ENCODE measurements around the gene DNAH14. TPM values are rescaled to one million over a fixed set of nuclear protein-coding genes. Genes with fewer than 3 reads are reported as not detected.
"Not testable (repeated sequence)": the region's sequence is repeated elsewhere in the genome, so short reads cannot be mapped to it uniquely, and the experiment has no call there.

DNAH14 gene
- polyA plus RNA-seq (2013, experiment 1 of 2; ENCODE audit: insufficient read length) = 5.8 TPM
- 7.9 TPM for polyA plus RNA-seq (2013, experiment 2 of 2; ENCODE audit: insufficient read length)

- DNase-seq = peak; percentile 54
Measured at GRCh38 chr1:224929335-224930237, at the start of gene DNAH14. Gene DNAH14, plus strand, starts transcription at chr1:224929675. Its CDS starts 23,028 bp downstream, at chr1:224952703.

GRCh38 chr1:224880593-224881307 is 48.7 kb upstream of the DNAH14 start:
- DNase-seq = peak; percentile 42

- DNase-seq = not testable (repeated sequence)
Measured at GRCh38 chr1:224881308-224881692, 48.2 kb upstream of the DNAH14 start.

GRCh38 chr1:224881762-224882211 is 47.7 kb upstream of the DNAH14 start:
- DNase-seq = no peak

GRCh38 chr1:224882264-224882663 is 47.2 kb upstream of the DNAH14 start:
- DNase-seq = no peak

- no peak for DNase-seq
Measured at GRCh38 chr1:224883091-224883490, 46.4 kb upstream of the DNAH14 start.

GRCh38 chr1:224884361-224884801 is 45.1 kb upstream of the DNAH14 start:
- DNase-seq = peak; percentile 28

- DNase-seq = not testable (repeated sequence)
Measured at GRCh38 chr1:224885376-224885775, 44.1 kb upstream of the DNAH14 start.

GRCh38 chr1:224894915-224895314 is 34.6 kb upstream of the DNAH14 start:
- peak; percentile 10 for DNase-seq

- DNase-seq = no peak
Measured at GRCh38 chr1:224896130-224896781, 33.2 kb upstream of the DNAH14 start.

- DNase-seq = no peak
Measured at GRCh38 chr1:224897529-224898327, 31.7 kb upstream of the DNAH14 start.

- no peak for DNase-seq
Measured at GRCh38 chr1:224898937-224899336, 30.5 kb upstream of the DNAH14 start.

GRCh38 chr1:224900062-224900630 is 29.3 kb upstream of the DNAH14 start:
- no peak for DNase-seq

GRCh38 chr1:224901087-224901810 is 28.2 kb upstream of the DNAH14 start:
- no peak for DNase-seq

- no peak for DNase-seq
Measured at GRCh38 chr1:224903955-224904354, 25.5 kb upstream of the DNAH14 start.

GRCh38 chr1:224906340-224906739 is 23.1 kb upstream of the DNAH14 start:
- DNase-seq = no peak

- no peak for DNase-seq
Measured at GRCh38 chr1:224911217-224911616, 18.3 kb upstream of the DNAH14 start.

GRCh38 chr1:224914292-224914900 is 15.1 kb upstream of the DNAH14 start:
- DNase-seq = no peak

- DNase-seq = no peak
Measured at GRCh38 chr1:224919508-224919907, 10.0 kb upstream of the DNAH14 start.

- DNase-seq = no peak
Measured at GRCh38 chr1:224920930-224921329, 8.5 kb upstream of the DNAH14 start.

All from fibroblast of skin of scalp (primary cell).